ENCODE measurements around the gene FSTL1. TPM values are rescaled to one million over a fixed set of nuclear protein-coding genes. Genes with fewer than 3 reads are reported as not detected.

The FSTL1 gene
- total and polyA plus RNA-seq, 4 donors, result 137 to 722 (median 319) TPM

- Histone ChIP-seq H3K36me3 (ENCODE audit: control insufficient read depth, insufficient read depth, low read length) (no peaks in the 10 kb centered on the region), H3K9me3 (ENCODE audit: control insufficient read depth, insufficient read depth, low read length) (no peaks in the 10 kb centered on the region), H3K27me3 (ENCODE audit: control insufficient read depth, insufficient read depth, low read length) (no peaks in the 10 kb centered on the region), H3K4me3 (ENCODE audit: low read depth, low read length) (no peak overlapping the region), H3K4me1 (ENCODE audit: control insufficient read depth, insufficient read depth, low read length) (no peaks in the 10 kb centered on the region), H3K27ac (ENCODE audit: low read depth, low read length) (no peak overlapping the region)
- no peak for DNase-seq (ENCODE audit: low read depth in 4 of 6, low spot score in 6 of 6)
- WGBS (ENCODE audit: insufficient coverage), result 88% methylated on average over 2 of the region's 3 CpGs
Observed at GRCh38 chr3:120488296-120488695, 37.5 kb upstream of the FSTL1 start.

- H3K36me3 ChIP-seq (ENCODE audit: control insufficient read depth, insufficient read depth, low read length), result no peaks in the 10 kb centered on the region
- H3K4me1 ChIP-seq (ENCODE audit: control insufficient read depth, insufficient read depth, low read length), result no peaks in the 10 kb centered on the region
- H3K27me3 ChIP-seq (ENCODE audit: control insufficient read depth, insufficient read depth, low read length), result no peaks in the 10 kb centered on the region
- H3K4me3 ChIP-seq (ENCODE audit: low read depth, low read length), result no peak overlapping the region
- H3K9me3 ChIP-seq (ENCODE audit: control insufficient read depth, insufficient read depth, low read length), result no peaks in the 10 kb centered on the region
- H3K27ac ChIP-seq (ENCODE audit: low read depth, low read length), result no peak overlapping the region
- DNase-seq (ENCODE audit: low read depth in 4 of 6, low spot score in 6 of 6), result peak in 1 of 6 donors; percentile 35
- WGBS (ENCODE audit: insufficient coverage), result no CpG with 5 or more reads among the region's 3 CpGs
Observed at GRCh38 chr3:120487191-120487650, 36.4 kb upstream of the FSTL1 start.

GRCh38 chr3:120481081-120481480 lies 30.3 kb upstream of the FSTL1 start:
- no CpG with 5 or more reads among the region's 2 CpGs for WGBS (ENCODE audit: insufficient coverage)
- H3K4me1 ChIP-seq (ENCODE audit: control insufficient read depth, insufficient read depth, low read length), result no peaks in the 10 kb centered on the region
- H3K27ac ChIP-seq (ENCODE audit: low read depth, low read length), result no peak overlapping the region
- no peaks in the 10 kb centered on the region for H3K27me3 ChIP-seq (ENCODE audit: control insufficient read depth, insufficient read depth, low read length)
- H3K4me3 ChIP-seq (ENCODE audit: low read depth, low read length), result no peak overlapping the region
- no peaks in the 10 kb centered on the region for H3K9me3 ChIP-seq (ENCODE audit: control insufficient read depth, insufficient read depth, low read length)
- no peak for DNase-seq (ENCODE audit: low read depth in 4 of 6, low spot score in 6 of 6)
- H3K36me3 ChIP-seq (ENCODE audit: control insufficient read depth, insufficient read depth, low read length), result no peaks in the 10 kb centered on the region

- Histone ChIP-seq H3K27ac (ENCODE audit: low read depth, low read length) (no peak overlapping the region), H3K27me3 (ENCODE audit: control insufficient read depth, insufficient read depth, low read length) (no peaks in the 10 kb centered on the region), H3K9me3 (ENCODE audit: control insufficient read depth, insufficient read depth, low read length) (no peaks in the 10 kb centered on the region), H3K36me3 (ENCODE audit: control insufficient read depth, insufficient read depth, low read length) (no peaks in the 10 kb centered on the region), H3K4me1 (ENCODE audit: control insufficient read depth, insufficient read depth, low read length) (peaks cover 3% of the 10 kb centered on the region), H3K4me3 (ENCODE audit: low read depth, low read length) (no peak overlapping the region)
- no peak for DNase-seq (ENCODE audit: low read depth in 4 of 6, low spot score in 6 of 6)
- WGBS (ENCODE audit: insufficient coverage), result 93% methylated on average over 1 of the region's 4 CpGs
Observed at GRCh38 chr3:120477781-120478180, 27.0 kb upstream of the FSTL1 start.

DNA sequence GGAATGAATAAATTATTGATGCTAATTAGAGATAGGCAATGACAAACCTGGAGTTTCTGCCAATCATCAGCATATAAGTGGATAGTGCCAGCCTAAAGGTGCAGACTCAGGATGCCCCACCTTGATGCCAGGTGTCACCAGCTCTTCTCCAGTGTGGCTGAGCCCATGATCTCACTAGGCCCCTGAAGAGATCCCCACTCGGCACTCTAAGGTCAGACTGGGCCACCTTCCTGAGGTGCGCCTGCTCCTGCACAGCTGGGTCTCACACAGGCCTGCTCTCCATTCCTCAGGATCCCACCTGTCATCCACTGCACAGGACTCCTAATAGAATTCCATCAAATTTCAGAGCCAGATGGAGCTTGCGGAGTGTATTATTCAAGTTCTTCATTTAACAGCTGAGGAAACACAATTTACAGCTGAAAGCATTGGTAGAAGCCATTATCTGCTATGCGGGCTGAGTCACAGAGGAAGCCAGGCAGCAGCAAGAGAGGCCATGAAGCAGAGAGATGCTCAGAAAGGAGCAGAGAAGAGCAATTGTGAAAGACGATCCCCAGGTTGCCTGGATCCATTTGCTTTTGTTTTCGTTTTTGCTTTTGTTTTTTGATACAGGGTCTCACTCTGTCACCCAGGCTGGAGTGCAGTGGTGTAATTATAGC lies 25.1 kb upstream of the FSTL1 start:
- H3K9me3 ChIP-seq (ENCODE audit: control insufficient read depth, insufficient read depth, low read length), result no peaks in the 10 kb centered on the region
- peak in 1 of 6 donors; percentile 81 for DNase-seq (ENCODE audit: low read depth in 4 of 6, low spot score in 6 of 6)
- H3K36me3 ChIP-seq (ENCODE audit: control insufficient read depth, insufficient read depth, low read length), result no peaks in the 10 kb centered on the region
- no peak overlapping the region for H3K4me3 ChIP-seq (ENCODE audit: low read depth, low read length)
- H3K27me3 ChIP-seq (ENCODE audit: control insufficient read depth, insufficient read depth, low read length), result no peaks in the 10 kb centered on the region
- peaks cover 3% of the 10 kb centered on the region for H3K4me1 ChIP-seq (ENCODE audit: control insufficient read depth, insufficient read depth, low read length)
- WGBS (ENCODE audit: insufficient coverage), result 73% methylated on average over 6 of the region's 6 CpGs
- H3K27ac ChIP-seq (ENCODE audit: low read depth, low read length), result no peak overlapping the region

GRCh38 chr3:120473896-120474675 lies 23.3 kb upstream of the FSTL1 start:
- no peaks in the 10 kb centered on the region for H3K36me3 ChIP-seq (ENCODE audit: control insufficient read depth, insufficient read depth, low read length)
- H3K27me3 ChIP-seq (ENCODE audit: control insufficient read depth, insufficient read depth, low read length), result no peaks in the 10 kb centered on the region
- peaks cover 7% of the 10 kb centered on the region for H3K4me1 ChIP-seq (ENCODE audit: control insufficient read depth, insufficient read depth, low read length)
- no peak overlapping the region for H3K4me3 ChIP-seq (ENCODE audit: low read depth, low read length)
- no peaks in the 10 kb centered on the region for H3K9me3 ChIP-seq (ENCODE audit: control insufficient read depth, insufficient read depth, low read length)
- no CpG with 5 or more reads among the region's 3 CpGs for WGBS (ENCODE audit: insufficient coverage)
- no peak overlapping the region for H3K27ac ChIP-seq (ENCODE audit: low read depth, low read length)
- no peak for DNase-seq (ENCODE audit: low read depth in 4 of 6, low spot score in 6 of 6)

DNA sequence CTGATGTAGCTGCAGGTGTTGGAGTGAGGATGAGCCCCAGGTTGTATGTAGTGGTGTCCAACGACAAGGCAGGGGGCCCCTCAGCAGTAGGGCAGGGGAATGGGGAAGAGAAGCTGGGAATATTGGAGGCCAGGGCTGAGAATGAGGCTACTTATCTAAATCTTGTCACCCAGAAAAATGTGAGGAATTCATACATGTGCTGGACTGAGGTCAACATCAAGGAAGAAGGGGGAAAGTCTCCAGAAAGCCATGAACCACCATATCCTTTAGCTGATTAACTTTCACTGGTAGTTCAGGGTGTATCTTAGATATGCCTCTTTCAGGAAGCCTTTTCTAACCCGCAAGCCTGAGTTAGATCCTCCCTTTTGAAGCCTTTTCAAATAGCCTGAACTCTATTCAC lies 22.6 kb upstream of the FSTL1 start:
- H3K27ac ChIP-seq (ENCODE audit: low read depth, low read length), result no peak overlapping the region
- no peaks in the 10 kb centered on the region for H3K36me3 ChIP-seq (ENCODE audit: control insufficient read depth, insufficient read depth, low read length)
- no peaks in the 10 kb centered on the region for H3K27me3 ChIP-seq (ENCODE audit: control insufficient read depth, insufficient read depth, low read length)
- H3K9me3 ChIP-seq (ENCODE audit: control insufficient read depth, insufficient read depth, low read length), result no peaks in the 10 kb centered on the region
- 83% methylated on average over 2 of the region's 2 CpGs for WGBS (ENCODE audit: insufficient coverage)
- peaks cover 7% of the 10 kb centered on the region for H3K4me1 ChIP-seq (ENCODE audit: control insufficient read depth, insufficient read depth, low read length)
- DNase-seq (ENCODE audit: low read depth in 4 of 6, low spot score in 6 of 6), result no peak
- no peak overlapping the region for H3K4me3 ChIP-seq (ENCODE audit: low read depth, low read length)

DNA sequence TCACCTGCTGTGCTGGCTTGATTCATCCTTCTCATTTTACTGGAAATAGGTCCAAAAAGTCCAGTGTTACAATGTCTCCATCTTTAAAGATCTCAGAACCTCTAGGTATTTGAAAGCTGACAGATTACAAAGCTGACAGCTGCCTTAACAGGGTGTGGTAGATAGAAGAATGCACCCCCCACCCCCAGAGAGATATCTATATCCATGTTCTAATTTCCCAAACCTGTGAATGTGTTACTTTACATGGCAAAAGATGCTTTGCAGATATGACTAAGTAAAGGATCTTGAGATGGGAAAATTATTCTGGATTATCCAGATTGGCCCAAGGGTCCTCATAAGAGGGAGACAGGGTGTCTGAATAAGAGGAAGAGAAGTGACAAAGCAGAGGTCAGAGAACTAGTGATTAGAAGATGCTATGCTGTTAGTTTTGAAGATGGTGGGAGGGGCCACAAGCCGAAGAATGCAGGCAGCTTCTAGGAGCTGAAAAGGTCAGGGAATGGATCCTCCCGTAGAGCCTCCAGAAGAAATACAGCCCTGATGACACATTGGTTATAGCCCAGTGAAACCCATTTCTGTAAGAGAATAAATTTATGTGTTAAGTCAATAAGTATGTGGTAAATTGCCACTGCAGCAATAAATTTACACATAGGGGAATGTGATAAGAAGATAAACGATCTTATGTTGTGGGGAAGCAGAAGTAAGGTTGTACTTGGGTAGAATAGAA lies 21.5 kb upstream of the FSTL1 start:
- no peak overlapping the region for H3K4me3 ChIP-seq (ENCODE audit: low read depth, low read length)
- H3K27me3 ChIP-seq (ENCODE audit: control insufficient read depth, insufficient read depth, low read length), result no peaks in the 10 kb centered on the region
- H3K9me3 ChIP-seq (ENCODE audit: control insufficient read depth, insufficient read depth, low read length), result no peaks in the 10 kb centered on the region
- no peak overlapping the region for H3K27ac ChIP-seq (ENCODE audit: low read depth, low read length)
- H3K36me3 ChIP-seq (ENCODE audit: control insufficient read depth, insufficient read depth, low read length), result no peaks in the 10 kb centered on the region
- WGBS (ENCODE audit: insufficient coverage), result 84% methylated on average over 2 of the region's 3 CpGs
- DNase-seq (ENCODE audit: low read depth in 4 of 6, low spot score in 6 of 6), result no peak
- H3K4me1 ChIP-seq (ENCODE audit: control insufficient read depth, insufficient read depth, low read length), result peaks cover 7% of the 10 kb centered on the region

DNA sequence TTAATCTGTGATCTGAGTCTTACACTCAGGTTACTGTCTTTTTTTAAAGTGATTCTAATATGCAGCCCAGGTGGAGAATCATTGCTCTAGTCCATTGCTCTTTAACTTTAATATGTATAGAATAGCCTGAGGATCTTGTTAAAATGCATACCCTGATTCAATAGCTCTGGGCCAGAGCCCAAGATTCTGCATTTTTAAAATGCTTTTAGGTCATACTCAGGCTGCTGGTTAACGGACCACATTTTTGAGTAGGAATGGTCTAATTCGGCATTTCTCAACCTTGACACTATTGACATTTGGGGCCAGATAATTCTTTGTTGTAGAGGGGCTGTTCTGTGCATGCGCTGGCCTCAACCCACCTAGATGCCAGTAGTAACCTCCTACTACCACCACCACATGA lies 20.9 kb upstream of the FSTL1 start:
- Histone ChIP-seq H3K27me3 (ENCODE audit: control insufficient read depth, insufficient read depth, low read length) (no peaks in the 10 kb centered on the region), H3K9me3 (ENCODE audit: control insufficient read depth, insufficient read depth, low read length) (no peaks in the 10 kb centered on the region), H3K36me3 (ENCODE audit: control insufficient read depth, insufficient read depth, low read length) (no peaks in the 10 kb centered on the region), H3K27ac (ENCODE audit: low read depth, low read length) (no peak overlapping the region), H3K4me1 (ENCODE audit: control insufficient read depth, insufficient read depth, low read length) (peaks cover 7% of the 10 kb centered on the region), H3K4me3 (ENCODE audit: low read depth, low read length) (no peak overlapping the region)
- peak in 1 of 6 donors; percentile 34 for DNase-seq (ENCODE audit: low read depth in 4 of 6, low spot score in 6 of 6)
- no CpG with 5 or more reads among the region's 3 CpGs for WGBS (ENCODE audit: insufficient coverage)
